Large intestine (tissue), 3 donors: ENCODE data around the gene MAPKAPK5. TPM values are rescaled to one million over a fixed set of nuclear protein-coding genes. Genes with fewer than 3 reads are reported as not detected.
A peak's percentile ranks its signal among the peaks of the same experiment; 100 is the strongest.

ENCODE experiments used
- DNase-seq, 2 donors: peaks; one replicate each; pipeline versions ENCODE4 v3.0.0 to v3.0.0-alpha.2; 2013
- H3K27ac ChIP-seq: one replicate; pipeline ENCODE4 v1.5.1; 2013; ENCODE audit warnings: low read length
- H3K27me3 ChIP-seq: 2 replicates; pipeline ENCODE4 v1.6.1; 2013; ENCODE audit warnings: low read length; ENCODE audit not compliant: control insufficient read depth, insufficient read depth
- H3K36me3 ChIP-seq: 2 replicates; pipeline ENCODE4 v1.6.1; 2013; ENCODE audit warnings: low read length; ENCODE audit not compliant: control insufficient read depth, insufficient read depth
- H3K4me1 ChIP-seq: one replicate; pipeline ENCODE4 v1.6.1; 2013; ENCODE audit warnings: low read length; ENCODE audit not compliant: control insufficient read depth, insufficient read depth
- H3K4me3 ChIP-seq: one replicate; pipeline ENCODE4 v1.5.1; 2013; ENCODE audit warnings: low read length
- H3K9me3 ChIP-seq: one replicate; pipeline ENCODE4 v1.6.1; 2013; ENCODE audit warnings: mild to moderate bottlenecking, low read depth, low read length, moderate library complexity; ENCODE audit not compliant: control insufficient read depth
- WGBS: methylation state at CpG from one replicate; pipeline ENCODE4 v1.1.5; 2013; ENCODE audit warnings: low lambda C conversion rate; ENCODE audit not compliant: insufficient coverage; 5-methylcytosine and 5-hydroxymethylcytosine counted together
- polyA plus RNA-seq: library from polyadenylated mRNA; unstranded; fragments of 120-200 nt; gene quantifications from one replicate; pipeline ENCODE4 v1.2.1, GENCODE V29; 2013

The MAPKAPK5 gene
- polyA plus RNA-seq, 1 donor, result 56.7 TPM

- Histone ChIP-seq H3K9me3 (peaks cover 5% of the 10 kb centered on the region), H3K36me3 (peaks cover 16% of the 10 kb centered on the region), H3K4me1 (peaks cover 11% of the 10 kb centered on the region), H3K27me3 (no peaks in the 10 kb centered on the region), H3K4me3 (no peak overlapping the region), H3K27ac (no peak overlapping the region)
- DNase-seq, result no peak
- no CpG with 5 or more reads among the region's 2 CpGs for WGBS
Observed at GRCh38 chr12:111846016-111846415, 4.0 kb downstream of the MAPKAPK5 start.

- H3K36me3 ChIP-seq, result peaks cover 18% of the 10 kb centered on the region
- no peak overlapping the region for H3K27ac ChIP-seq
- peak in 1 of 2 donors; percentile 46 for DNase-seq
- H3K9me3 ChIP-seq, result peaks cover 5% of the 10 kb centered on the region
- H3K4me3 ChIP-seq, result no peak overlapping the region
- H3K27me3 ChIP-seq, result no peaks in the 10 kb centered on the region
- WGBS, result no CpG with 5 or more reads among the region's 2 CpGs
- no peaks in the 10 kb centered on the region for H3K4me1 ChIP-seq
Observed at GRCh38 chr12:111850526-111850925, 8.5 kb downstream of the MAPKAPK5 start.

- no peak overlapping the region for H3K4me3 ChIP-seq
- no peaks in the 10 kb centered on the region for H3K27me3 ChIP-seq
- 75% methylated on average over 1 of the region's 2 CpGs for WGBS
- DNase-seq, result no peak
- H3K36me3 ChIP-seq, result peaks cover 14% of the 10 kb centered on the region
- H3K27ac ChIP-seq, result no peak overlapping the region
- peaks cover 8% of the 10 kb centered on the region for H3K9me3 ChIP-seq
- no peaks in the 10 kb centered on the region for H3K4me1 ChIP-seq
Observed at GRCh38 chr12:111858186-111858585, 16.2 kb downstream of the MAPKAPK5 start.

GRCh38 chr12:111858778-111859177 lies 16.8 kb downstream of the MAPKAPK5 start:
- no peak overlapping the region for H3K27ac ChIP-seq
- peaks cover 16% of the 10 kb centered on the region for H3K36me3 ChIP-seq
- H3K9me3 ChIP-seq, result peaks cover 8% of the 10 kb centered on the region
- H3K4me3 ChIP-seq, result no peak overlapping the region
- H3K4me1 ChIP-seq, result no peaks in the 10 kb centered on the region
- no CpG with 5 or more reads among the region's 7 CpGs for WGBS
- H3K27me3 ChIP-seq, result no peaks in the 10 kb centered on the region
- DNase-seq, result no peak

- H3K27me3 ChIP-seq, result no peaks in the 10 kb centered on the region
- WGBS, result 88% methylated on average over 1 of the region's 1 CpG
- H3K4me3 ChIP-seq, result no peak overlapping the region
- DNase-seq, result no peak
- no peak overlapping the region for H3K27ac ChIP-seq
- H3K36me3 ChIP-seq, result peaks cover 43% of the 10 kb centered on the region
- H3K9me3 ChIP-seq, result no peaks in the 10 kb centered on the region
- H3K4me1 ChIP-seq, result no peaks in the 10 kb centered on the region
Observed at GRCh38 chr12:111864913-111865312, 22.9 kb downstream of the MAPKAPK5 start.

GRCh38 chr12:111867531-111867930 lies 25.5 kb downstream of the MAPKAPK5 start:
- H3K4me3 ChIP-seq, result no peak overlapping the region
- DNase-seq, result no peak
- H3K36me3 ChIP-seq, result peaks cover 63% of the 10 kb centered on the region
- 100% methylated on average over 1 of the region's 2 CpGs for WGBS
- H3K27ac ChIP-seq, result no peak overlapping the region
- H3K4me1 ChIP-seq, result no peaks in the 10 kb centered on the region
- no peaks in the 10 kb centered on the region for H3K9me3 ChIP-seq
- no peaks in the 10 kb centered on the region for H3K27me3 ChIP-seq

- WGBS, result no CpG with 5 or more reads among the region's 2 CpGs
- Histone ChIP-seq H3K36me3 (peaks cover 61% of the 10 kb centered on the region), H3K4me3 (no peak overlapping the region), H3K9me3 (no peaks in the 10 kb centered on the region), H3K4me1 (no peaks in the 10 kb centered on the region), H3K27ac (no peak overlapping the region), H3K27me3 (no peaks in the 10 kb centered on the region)
- DNase-seq, result no peak
Observed at GRCh38 chr12:111868676-111869588, 26.9 kb downstream of the MAPKAPK5 start.

- WGBS, result no CpG with 5 or more reads among the region's 1 CpG
- H3K4me3 ChIP-seq, result no peak overlapping the region
- no peaks in the 10 kb centered on the region for H3K4me1 ChIP-seq
- H3K9me3 ChIP-seq, result no peaks in the 10 kb centered on the region
- H3K36me3 ChIP-seq, result peaks cover 60% of the 10 kb centered on the region
- H3K27me3 ChIP-seq, result no peaks in the 10 kb centered on the region
- no peak overlapping the region for H3K27ac ChIP-seq
- DNase-seq, result no peak
Observed at GRCh38 chr12:111869671-111870070, 27.6 kb downstream of the MAPKAPK5 start.

- H3K4me1 ChIP-seq, result no peaks in the 10 kb centered on the region
- H3K9me3 ChIP-seq, result no peaks in the 10 kb centered on the region
- H3K27ac ChIP-seq, result no peak overlapping the region
- 100% methylated on average over 2 of the region's 6 CpGs for WGBS
- no peak overlapping the region for H3K4me3 ChIP-seq
- no peak for DNase-seq
- H3K27me3 ChIP-seq, result no peaks in the 10 kb centered on the region
- peaks cover 58% of the 10 kb centered on the region for H3K36me3 ChIP-seq
Observed at GRCh38 chr12:111870216-111870615, 28.2 kb downstream of the MAPKAPK5 start.

GRCh38 chr12:111870706-111871105 lies 28.7 kb downstream of the MAPKAPK5 start:
- Histone ChIP-seq H3K27ac (no peak overlapping the region), H3K4me1 (no peaks in the 10 kb centered on the region), H3K4me3 (no peak overlapping the region), H3K9me3 (no peaks in the 10 kb centered on the region), H3K36me3 (peaks cover 61% of the 10 kb centered on the region), H3K27me3 (no peaks in the 10 kb centered on the region)
- no peak for DNase-seq
- 100% methylated on average over 1 of the region's 2 CpGs for WGBS

- Histone ChIP-seq H3K27me3 (no peaks in the 10 kb centered on the region), H3K36me3 (peaks cover 51% of the 10 kb centered on the region), H3K4me3 (no peak overlapping the region), H3K4me1 (no peaks in the 10 kb centered on the region), H3K9me3 (no peaks in the 10 kb centered on the region), H3K27ac (no peak overlapping the region)
- whole genome bisulfite sequencing, result no CpG with 5 or more reads among the region's 7 CpGs
- DNase-seq, result no peak
Observed at GRCh38 chr12:111873113-111873512, 31.1 kb downstream of the MAPKAPK5 start.
